RCC 7860 (cell line): Measurements from ENCODE around the gene OSBP2.

Source experiments
- DNase-seq: peaks from one replicate; pipeline ENCODE4 v3.0.0-alpha.2; 2015; ENCODE audit warnings: low spot score
- FAIRE-seq: peaks from 2 replicates; lab custom pipeline; 2012; peaks lifted over from hg19 to GRCh38; lab: Jason Lieb, UNC

The OSBP2 gene

DNA sequence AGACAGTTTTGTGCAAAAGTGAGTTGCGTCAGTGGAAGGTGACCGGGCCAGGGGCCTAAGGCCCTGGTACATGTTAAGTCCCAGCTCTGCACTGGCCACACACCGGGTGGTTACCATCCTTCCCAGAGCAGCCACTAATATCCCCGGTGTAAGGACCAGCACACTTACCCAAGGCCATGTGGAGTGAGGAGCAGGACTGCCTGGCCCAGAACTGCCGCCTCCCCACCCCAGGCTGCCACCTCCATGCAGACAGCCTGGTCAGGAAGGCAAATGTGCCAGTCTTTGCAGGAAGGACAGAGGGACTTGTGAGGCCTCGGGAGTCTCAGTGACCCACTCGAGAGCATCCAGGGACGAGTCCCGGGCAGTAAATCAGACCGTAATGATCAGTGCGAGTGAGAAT, 171.0 kb downstream of the OSBP2 start:
- no peak for DNase-seq
- FAIRE-seq, result no peak

DNA sequence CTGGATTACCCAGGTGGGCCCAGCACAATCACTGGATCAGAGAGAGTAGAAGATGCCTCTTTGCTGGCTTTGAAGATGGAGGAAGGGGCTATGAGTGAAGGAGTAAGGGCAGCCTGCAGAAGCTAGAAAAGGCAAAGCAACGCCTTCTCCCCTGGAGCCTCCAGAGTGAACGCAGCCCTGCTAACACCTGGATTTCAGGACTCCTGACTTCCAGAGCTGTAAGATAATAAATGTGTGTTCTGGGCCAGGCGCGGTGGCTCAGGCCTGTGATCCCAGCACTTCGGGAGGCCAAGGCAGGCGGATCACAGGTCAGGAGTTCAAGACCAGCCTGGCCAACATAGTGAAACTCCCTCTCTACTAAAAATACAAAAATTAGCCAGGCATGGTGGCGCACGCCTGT, 171.5 kb downstream of the OSBP2 start:
- DNase-seq, result no peak

DNA sequence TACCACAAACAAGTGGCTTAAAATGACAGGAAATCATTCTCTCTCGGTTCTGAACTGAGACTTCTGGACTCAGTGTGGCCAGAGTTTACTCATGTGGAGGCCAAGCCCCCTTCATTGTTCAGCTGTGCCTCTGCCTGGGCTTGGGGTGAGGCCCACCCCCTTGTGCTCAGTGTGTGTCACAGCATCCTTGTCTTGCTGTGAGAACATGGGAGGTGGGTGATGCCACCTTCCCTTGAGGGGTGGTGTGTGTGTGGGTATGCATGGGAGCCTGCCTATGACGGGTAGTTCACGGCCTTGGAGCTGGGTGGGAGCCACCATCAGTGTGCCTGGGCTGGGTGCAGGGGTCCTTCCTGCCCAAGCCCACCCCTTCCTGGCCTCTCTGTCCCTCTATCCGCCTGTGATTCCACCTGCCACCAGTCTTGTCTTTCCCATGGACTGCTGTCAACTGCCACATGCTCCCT, 172.2 kb downstream of the OSBP2 start:
- DNase-seq (no peak), FAIRE-seq (no peak)

More for the DNA sequence above, 171.5 kb downstream of the OSBP2 start:
- FAIRE-seq, result no peak

DNA sequence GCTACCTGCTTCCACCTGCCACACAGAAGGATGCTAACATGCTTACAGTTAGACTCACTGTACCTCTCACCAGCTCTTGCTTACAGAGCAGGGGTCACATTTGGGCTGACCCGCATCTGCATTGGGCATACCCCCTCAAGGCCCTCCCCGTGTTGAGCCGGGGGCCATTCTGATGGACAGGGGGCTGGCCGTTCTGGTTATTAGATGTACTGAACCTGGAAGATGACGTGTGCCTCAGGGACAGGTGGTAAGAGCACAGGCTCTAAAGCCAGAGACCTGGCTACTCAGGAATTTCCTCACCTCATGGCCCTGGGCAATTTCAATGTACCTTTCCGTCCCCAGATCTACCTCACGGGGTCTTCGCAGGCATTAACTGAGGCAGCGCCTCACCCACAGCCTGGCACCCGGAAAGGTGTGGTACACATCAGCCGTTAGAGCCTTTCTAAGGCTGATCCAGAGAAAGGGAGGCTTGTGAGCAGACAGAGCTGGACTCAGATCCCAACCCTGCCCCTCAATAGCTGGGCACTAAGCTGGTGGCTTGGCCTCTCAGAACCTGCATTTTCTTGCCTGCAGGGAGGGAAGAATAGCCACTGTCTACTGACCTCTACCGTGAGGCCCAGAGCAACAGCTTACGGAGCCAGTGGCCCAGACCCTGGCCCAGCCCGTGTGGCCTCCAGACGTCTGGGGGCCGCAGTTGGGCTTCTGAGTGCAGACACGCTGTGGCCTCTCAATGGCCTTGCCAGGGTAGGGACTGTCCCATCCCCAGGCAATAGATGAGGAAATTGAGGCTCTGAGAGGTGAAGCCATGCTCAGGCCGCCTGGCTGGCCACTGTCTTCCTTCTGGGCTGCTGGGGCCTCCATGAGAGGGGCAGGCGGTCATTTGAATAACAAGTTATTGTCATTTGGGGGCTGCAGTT, 173.3 kb downstream of the OSBP2 start:
- no peak for DNase-seq
- FAIRE-seq, result no peak

GRCh38 chr22:30868663-30869385, 174.2 kb downstream of the OSBP2 start:
- FAIRE-seq (no peak), DNase-seq (no peak)

DNA sequence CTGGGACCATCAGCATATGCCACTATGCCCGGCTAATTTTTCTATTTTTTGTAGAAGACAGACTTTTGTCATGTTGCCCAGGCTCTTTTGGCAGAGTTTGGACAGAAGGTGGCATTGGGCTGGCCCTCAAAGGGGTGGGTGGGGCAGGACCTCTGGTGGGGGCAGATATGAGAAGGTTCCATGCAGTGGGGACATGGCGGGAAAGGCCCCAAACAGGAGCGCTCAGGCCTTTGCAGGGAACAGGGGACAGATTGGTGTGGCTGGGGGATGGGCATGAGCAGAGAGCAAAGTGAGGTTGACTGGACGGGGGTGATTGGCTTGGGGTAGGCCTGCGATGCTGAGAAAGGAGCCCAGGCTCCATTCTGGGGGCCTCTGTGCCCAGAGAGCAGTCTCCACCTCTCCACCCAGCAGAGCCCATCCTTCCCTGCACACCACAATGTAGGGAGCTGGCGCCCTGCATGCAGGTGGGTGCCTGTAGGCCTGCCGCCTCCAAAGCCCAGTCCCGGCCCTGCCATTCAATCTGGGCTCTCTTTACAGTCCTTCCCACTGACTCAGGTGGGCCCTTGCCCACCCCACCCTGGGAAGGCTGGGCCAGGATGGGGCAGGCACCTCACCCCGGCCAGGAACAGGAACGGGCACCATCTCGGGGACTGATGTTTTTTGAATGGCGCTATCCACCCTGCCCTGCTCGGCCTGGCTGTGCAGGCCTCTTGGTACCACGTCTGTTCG, 175.2 kb downstream of the OSBP2 start:
- FAIRE-seq, result no peak
- DNase-seq, result no peak

- DNase-seq, result no peak
- no peak for FAIRE-seq
Observed at GRCh38 chr22:30870451-30871345, 176.0 kb downstream of the OSBP2 start.

- DNase-seq, result no peak
- FAIRE-seq, result no peak
Observed at GRCh38 chr22:30871391-30872284, 177.0 kb downstream of the OSBP2 start.

DNA sequence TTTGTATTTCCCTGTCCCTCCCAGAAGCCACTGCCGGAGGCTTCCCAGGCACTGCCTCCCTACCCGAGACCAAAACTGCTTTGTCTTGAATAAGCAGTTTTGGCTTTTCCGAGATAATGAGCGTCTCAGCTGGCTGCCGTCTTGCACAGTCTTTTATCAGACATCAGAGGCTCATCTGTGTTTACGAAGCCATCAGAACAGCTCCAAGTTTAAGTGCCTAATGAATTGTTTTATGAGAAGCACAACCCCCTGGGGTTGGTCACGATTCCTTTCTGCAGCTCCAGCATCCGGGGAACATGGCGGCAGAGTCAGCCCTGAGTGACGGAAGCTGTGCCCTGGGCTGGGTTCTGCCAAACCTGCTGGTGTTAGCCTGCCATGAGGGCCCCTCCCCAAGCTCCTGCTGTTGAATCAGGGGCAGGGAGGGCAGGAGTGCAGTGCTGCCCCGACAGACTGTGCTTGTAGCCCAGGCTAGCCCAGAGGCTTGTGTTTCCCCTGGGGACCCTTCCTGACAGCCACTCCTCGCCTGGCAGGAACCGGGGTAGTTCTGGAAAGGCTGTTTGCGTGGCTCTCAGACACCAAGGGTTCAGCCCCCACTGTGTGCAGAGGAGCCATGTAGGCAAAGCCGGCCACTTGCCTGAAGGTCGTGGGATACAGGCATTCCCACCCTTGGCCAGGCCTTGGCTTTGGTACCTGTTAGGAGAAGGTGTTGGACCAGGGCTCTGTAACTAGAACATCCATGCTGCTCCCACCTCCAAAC, 177.8 kb downstream of the OSBP2 start:
- FAIRE-seq (no peak), DNase-seq (no peak)

- FAIRE-seq, result no peak
- DNase-seq, result no peak
Observed at GRCh38 chr22:30873086-30873650, 178.5 kb downstream of the OSBP2 start.

- FAIRE-seq (no peak), DNase-seq (no peak)
Observed at GRCh38 chr22:30873661-30874060, 179.0 kb downstream of the OSBP2 start.

DNA sequence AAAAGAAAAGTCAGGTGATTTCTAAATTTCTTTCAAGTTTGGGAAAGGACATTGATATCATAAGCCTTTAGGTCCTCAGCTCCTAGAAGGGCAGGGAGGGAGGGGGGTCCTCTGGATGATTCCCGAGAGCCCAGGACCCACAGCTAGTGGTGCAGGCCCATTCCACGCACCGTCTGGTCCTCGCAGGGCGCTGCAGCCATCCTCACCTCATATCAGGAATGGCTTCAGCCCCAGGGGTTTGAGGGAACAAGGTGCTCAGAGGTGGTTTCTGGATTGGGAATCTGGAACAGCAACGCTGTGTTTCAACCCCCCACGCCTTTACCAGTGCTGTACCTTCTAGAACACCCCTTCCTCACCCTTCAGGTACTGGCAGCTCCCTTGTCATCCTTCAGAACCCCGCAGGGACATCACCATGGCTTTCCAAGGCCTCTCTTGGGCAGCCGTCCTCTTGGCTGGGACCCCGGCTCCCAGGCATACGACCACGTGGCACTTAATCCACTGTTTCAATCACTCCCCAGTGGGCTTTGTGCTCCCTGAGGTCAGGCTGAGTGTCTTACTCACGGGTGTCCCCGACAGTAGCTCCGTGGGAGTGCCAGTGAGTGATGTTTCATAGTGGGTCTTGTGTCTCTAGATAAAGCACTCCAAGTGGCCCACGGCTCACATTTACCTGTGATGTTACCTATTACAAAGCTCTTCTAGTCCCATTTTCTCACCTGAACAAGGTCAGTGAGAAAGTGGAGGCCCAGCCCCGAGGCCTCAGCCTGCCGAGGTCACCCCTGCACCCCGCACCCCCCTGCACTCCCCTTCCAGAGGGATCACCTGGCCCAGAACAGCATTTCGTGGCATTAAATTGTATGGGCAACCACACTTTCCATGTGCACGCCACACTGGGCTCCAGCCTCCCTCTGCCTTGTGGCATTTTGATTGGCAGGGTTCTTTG, 180.0 kb downstream of the OSBP2 start:
- FAIRE-seq (no peak), DNase-seq (no peak)

- DNase-seq, result no peak
- FAIRE-seq, result no peak
Observed at GRCh38 chr22:30875481-30876215, 181.0 kb downstream of the OSBP2 start.

DNA sequence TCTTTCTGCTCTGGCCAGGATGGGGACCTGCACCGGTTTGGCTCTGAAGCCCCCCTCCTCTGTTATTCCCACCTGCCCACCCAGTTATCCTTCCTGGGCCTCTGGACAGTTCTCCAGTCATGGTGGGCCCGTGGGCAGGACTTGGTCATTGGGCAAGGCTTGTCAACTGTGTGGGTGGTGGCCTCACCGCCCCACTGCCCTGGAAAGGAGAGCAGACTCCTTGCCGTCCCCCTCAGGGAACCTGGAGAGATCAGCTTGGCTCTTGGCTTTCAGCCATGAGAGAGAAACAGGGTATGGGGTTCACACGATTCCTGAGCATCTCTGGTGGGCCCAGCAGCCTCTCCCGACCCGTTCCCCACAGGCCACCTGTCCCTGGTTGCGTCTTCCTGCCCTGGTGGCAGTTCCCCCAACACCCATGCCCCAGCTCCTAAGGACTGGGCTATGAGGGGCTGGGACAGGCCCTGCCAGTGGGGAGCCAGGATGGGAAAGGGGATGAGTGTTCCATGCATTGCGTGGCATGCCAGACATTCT, 181.6 kb downstream of the OSBP2 start:
- FAIRE-seq (no peak), DNase-seq (no peak)

DNA sequence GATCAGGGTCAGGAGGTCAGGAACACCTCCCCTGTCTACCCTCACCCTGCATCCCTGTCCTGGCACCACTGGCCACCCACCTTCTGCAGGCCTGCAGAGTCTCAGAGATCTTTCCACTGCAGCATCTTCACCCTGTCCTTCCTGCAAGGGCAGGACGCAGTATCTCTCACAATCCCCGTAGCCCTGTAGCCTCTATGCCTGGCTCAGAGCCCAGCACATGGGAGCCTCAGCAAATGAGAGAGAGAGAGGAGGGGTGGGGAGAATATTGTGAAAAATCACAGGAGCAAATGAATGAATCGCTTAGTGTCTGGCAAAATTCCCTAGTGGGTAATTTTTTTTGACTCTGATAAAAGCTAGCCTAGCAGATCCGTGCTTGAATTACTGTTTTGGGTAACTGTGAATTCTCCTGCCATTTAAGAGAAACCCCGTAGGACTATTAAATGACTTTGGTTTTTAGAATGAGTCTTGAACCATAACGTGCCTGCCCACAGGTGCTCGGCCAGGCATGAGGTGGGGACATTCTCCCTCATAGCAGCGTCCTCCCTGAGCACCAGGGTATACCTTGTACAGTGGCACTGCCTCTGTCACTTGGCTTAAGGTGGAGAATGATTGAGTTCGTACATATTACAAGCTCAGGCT, 182.4 kb downstream of the OSBP2 start:
- FAIRE-seq, result no peak

More for the DNA sequence above, 182.4 kb downstream of the OSBP2 start:
- DNase-seq, result no peak
